Esophagus muscularis mucosa (tissue), 3 donors: ENCODE measurements around the gene CCDC148.

Experiments used
- POLR2A ChIP-seq: fragments of 450-650 bp; IDR thresholded peaks from one replicate; pipeline ENCODE4 v1.6.1; 2017; ENCODE audit warnings: antibody characterized with exemption, moderate library complexity, mild to moderate bottlenecking, low read depth
- TF ChIP-seq, protein P1 (sequence below), 3 experiments: fragments of 200-600 bp in 2 of 3; fragments of 450-650 bp in 1 of 3; sonication (generic) in 2 of 3; IDR thresholded peaks; one replicate each; pipeline ENCODE4 v1.5.1; 2017 to 2019; ENCODE audit warnings: antibody characterized with exemption in 3 of 3, mild to moderate bottlenecking in 2 of 3, moderate library complexity in 1 of 3

- TF ChIP-seq, protein P1, sequence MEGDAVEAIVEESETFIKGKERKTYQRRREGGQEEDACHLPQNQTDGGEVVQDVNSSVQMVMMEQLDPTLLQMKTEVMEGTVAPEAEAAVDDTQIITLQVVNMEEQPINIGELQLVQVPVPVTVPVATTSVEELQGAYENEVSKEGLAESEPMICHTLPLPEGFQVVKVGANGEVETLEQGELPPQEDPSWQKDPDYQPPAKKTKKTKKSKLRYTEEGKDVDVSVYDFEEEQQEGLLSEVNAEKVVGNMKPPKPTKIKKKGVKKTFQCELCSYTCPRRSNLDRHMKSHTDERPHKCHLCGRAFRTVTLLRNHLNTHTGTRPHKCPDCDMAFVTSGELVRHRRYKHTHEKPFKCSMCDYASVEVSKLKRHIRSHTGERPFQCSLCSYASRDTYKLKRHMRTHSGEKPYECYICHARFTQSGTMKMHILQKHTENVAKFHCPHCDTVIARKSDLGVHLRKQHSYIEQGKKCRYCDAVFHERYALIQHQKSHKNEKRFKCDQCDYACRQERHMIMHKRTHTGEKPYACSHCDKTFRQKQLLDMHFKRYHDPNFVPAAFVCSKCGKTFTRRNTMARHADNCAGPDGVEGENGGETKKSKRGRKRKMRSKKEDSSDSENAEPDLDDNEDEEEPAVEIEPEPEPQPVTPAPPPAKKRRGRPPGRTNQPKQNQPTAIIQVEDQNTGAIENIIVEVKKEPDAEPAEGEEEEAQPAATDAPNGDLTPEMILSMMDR (IDR thresholded peaks at IDR 0.05) = no peak
- TF ChIP-seq POLR2A = no peak
Observed at GRCh38 chr2:158253170-158253569, 203.4 kb downstream of the CCDC148 start.
